Measurements from ENCODE around the gene PRR13.

Gene PRR13

DNA sequence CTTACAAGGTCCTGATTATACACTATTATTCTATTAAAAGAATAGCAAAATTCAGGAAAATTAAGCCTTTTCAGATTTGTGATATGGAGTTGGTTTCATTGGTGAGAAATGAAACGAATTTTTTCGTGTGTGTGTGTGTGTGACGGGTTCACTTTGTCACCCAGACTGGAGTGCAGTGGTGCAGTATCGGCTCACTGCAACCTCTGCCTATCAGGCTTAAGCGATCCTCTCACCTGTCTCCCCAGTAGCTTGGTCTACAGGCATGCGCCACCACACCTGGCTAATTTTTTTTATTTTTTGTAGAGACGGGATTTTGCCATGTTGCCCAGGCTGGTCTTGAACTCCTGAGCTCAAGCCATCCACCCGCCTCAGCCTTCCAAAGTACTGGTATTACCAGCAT is 20.1 kb downstream of the PRR13 start:
- no peak for DNase-seq (ENCODE audit: insufficient read length, low spot score)
- TF ChIP-seq CTCF (IDR thresholded peaks at IDR 0.05; ENCODE audit: insufficient read depth, missing control alignments): no peak
- FAIRE-seq: no peak

GRCh38 chr12:53462935-53463334 is 21.4 kb downstream of the PRR13 start:
- FAIRE-seq: no peak
- DNase-seq (ENCODE audit: insufficient read length, low spot score): no peak
- TF ChIP-seq CTCF (IDR thresholded peaks at IDR 0.05; ENCODE audit: insufficient read depth, missing control alignments): no peak

DNA sequence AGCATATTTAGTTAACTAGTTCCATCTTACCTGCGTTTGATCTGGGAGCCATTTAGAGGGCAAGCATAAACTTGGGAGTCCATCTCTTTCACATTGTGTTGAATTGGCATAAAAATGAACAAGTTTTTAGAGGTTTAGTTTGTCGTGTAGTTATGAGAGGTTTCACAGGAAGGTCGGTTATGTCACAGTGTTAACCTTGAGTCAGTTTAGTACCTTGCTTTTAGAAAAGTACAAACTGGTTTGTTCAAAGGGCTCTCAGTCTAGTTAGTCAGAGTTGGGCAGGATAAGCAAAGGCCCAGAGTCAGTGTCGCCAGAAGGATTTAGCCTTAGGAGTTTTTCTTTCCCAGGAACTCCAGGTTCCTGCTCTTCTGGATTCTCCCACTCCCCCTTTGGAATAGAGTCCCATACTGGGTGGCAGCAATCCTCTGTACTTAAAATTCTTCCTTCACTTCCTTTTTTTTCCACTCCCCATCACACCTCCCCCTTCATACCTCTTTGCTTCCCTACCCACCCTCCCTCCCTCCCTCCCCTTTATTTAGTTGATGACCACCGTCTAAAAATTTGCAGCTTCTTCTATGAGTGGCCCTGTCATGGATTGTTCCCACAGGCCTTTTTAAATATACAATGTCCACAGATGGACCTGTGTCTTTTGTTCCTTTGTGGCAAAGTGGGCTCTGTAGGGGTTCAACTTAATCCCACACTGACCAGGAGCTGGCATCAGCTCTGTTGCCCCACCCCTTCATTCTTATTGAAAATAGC is 22.4 kb downstream of the PRR13 start:
- no peak for TF ChIP-seq CTCF (IDR thresholded peaks at IDR 0.05; ENCODE audit: insufficient read depth, missing control alignments)
- FAIRE-seq: no peak
- DNase-seq (ENCODE audit: insufficient read length, low spot score): no peak

GRCh38 chr12:53464685-53465418 is 23.3 kb downstream of the PRR13 start:
- no peak for FAIRE-seq
- DNase-seq (ENCODE audit: insufficient read length, low spot score): no peak
- no peak for TF ChIP-seq CTCF (IDR thresholded peaks at IDR 0.05; ENCODE audit: insufficient read depth, missing control alignments)

- TF ChIP-seq CTCF (IDR thresholded peaks at IDR 0.05; ENCODE audit: insufficient read depth, missing control alignments): no peak
- FAIRE-seq (no peak), DNase-seq (ENCODE audit: insufficient read length, low spot score) (no peak)
Measured at GRCh38 chr12:53465679-53466078, 24.1 kb downstream of the PRR13 start.

DNA sequence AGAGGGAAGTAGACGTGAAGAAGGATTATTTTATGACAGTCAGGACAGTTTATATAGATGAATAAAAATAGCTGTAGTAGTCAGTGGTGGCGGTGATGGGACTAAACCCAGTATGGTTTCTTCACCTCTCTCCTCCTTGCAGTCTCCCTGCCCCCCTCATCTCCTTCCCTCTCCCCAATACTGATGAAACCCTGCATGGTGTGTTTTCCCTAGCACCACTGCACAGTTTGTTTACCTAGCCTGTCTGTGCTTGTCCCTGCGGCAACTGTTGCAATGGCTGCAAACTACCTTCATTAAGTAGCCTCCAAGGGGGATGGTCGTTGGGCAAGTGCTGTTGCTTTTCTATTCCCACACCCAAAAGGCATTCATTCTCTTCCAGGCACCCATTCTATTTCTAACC is 25.1 kb downstream of the PRR13 start:
- no peak for TF ChIP-seq CTCF (IDR thresholded peaks at IDR 0.05; ENCODE audit: insufficient read depth, missing control alignments)
- FAIRE-seq: no peak

DNA sequence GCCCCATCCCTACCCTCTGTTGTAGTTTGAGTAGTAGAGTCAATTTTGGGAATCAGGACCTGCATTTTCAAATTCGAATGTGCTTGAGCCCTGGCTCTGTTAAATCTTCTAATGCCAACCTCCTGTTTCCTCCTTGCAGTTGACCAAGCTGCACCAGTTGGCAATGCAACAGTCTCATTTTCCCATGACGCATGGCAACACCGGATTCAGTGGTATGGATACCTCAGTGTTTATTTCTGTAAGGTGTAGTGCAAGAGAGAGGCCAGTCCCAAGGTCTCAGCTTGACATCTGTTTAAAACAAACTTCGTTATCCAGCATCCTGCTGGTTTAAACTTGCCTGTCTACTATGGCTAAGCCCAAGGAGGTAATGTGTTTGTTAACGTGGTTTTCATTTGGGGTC is 25.5 kb downstream of the PRR13 start:
- FAIRE-seq (no peak), DNase-seq (ENCODE audit: insufficient read length, low spot score) (no peak)
- TF ChIP-seq CTCF (IDR thresholded peaks at IDR 0.05; ENCODE audit: insufficient read depth, missing control alignments): no peak

More for the DNA sequence above, 25.1 kb downstream of the PRR13 start:
- DNase-seq (ENCODE audit: insufficient read length, low spot score): no peak
